IMR-90 (cell line): ENCODE results near the gene STX16. TPM values are rescaled to one million over a fixed set of nuclear protein-coding genes. Genes with fewer than 3 reads are reported as not detected.
A peak's percentile ranks its signal among the peaks of the same experiment; 100 is the strongest.

Experiments
- ATAC-seq: fragments of 200-7000 bp; cut with Tn5 transposase; 2 replicates; pipeline ENCODE4 v1.9.1; 2020; ENCODE audit warnings: low read depth, mild to moderate bottlenecking, moderate library complexity
- BruUV-seq: library from RNA; stranded (reverse); fragments of 400-500 nt; replicated peaks from 2 replicates; lab custom pipeline; 2021; lab: Mats Ljungman, UMichigan
- CTCF ChIA-PET: fragments of 300-600 bp; formaldehyde crosslinking; extraction: SDS; loops from one replicate; lab custom pipeline; 2021; ENCODE audit warnings: antibody characterized with exemption; lab: Yijun Ruan, JAX
- POLR2A ChIA-PET: fragments of 300-600 bp; sonication (Branson Sonifier 250); formaldehyde crosslinking; loops from one replicate; lab custom pipeline; 2022; ENCODE audit warnings: antibody characterized with exemption; ENCODE audit not compliant: unreplicated experiment; lab: Charles Lee
- DNase-seq: peaks from one replicate; pipeline ENCODE4 v3.0.0; 2013
- H2AFZ ChIP-seq: replicated peaks from 2 replicates; pipeline ENCODE3; 2013; ENCODE audit warnings: low read length, mild to moderate bottlenecking; ENCODE audit not compliant: poor library complexity
- H2AK5ac ChIP-seq: 2 replicates; pipeline ENCODE4 v1.6.1; 2013; ENCODE audit warnings: low read depth, low read length, inconsistent platforms
- H2AK9ac ChIP-seq: replicated peaks from 2 replicates; pipeline ENCODE3; 2013; ENCODE audit warnings: mild to moderate bottlenecking, low read depth, low read length, moderate library complexity; ENCODE audit not compliant: poor library complexity
- H2BK120ac ChIP-seq: 2 replicates; pipeline ENCODE4 v1.6.1; 2013; ENCODE audit warnings: low read depth, low read length, inconsistent platforms
- H2BK15ac ChIP-seq: 3 replicates; pipeline ENCODE4 v1.6.1; 2013; ENCODE audit warnings: low read depth, low read length, inconsistent platforms
- H2BK20ac ChIP-seq: 2 replicates; pipeline ENCODE4 v1.6.1; 2013; ENCODE audit warnings: low read depth, mild to moderate bottlenecking, inconsistent platforms, low read length, moderate library complexity
- H2BK5ac ChIP-seq: 2 replicates; pipeline ENCODE4 v1.6.1; 2013; ENCODE audit warnings: mild to moderate bottlenecking, low read depth, low read length, inconsistent platforms; ENCODE audit not compliant: poor library complexity, severe bottlenecking
- H3K14ac ChIP-seq: replicated peaks from 2 replicates; pipeline ENCODE4 v1.6.1; 2013; ENCODE audit warnings: low read depth, low read length, inconsistent platforms
- H3K18ac ChIP-seq: 2 replicates; pipeline ENCODE4 v1.6.1; 2013; ENCODE audit warnings: low read depth, low read length, control low read depth
- H3K23ac ChIP-seq: 2 replicates; pipeline ENCODE4 v1.6.1; 2013; ENCODE audit warnings: low read depth, low read length, inconsistent platforms
- H3K27ac ChIP-seq: 2 replicates; pipeline ENCODE4 v1.5.1; 2013; ENCODE audit warnings: mild to moderate bottlenecking, control low read depth, low read length; ENCODE audit not compliant: insufficient read depth
- H3K27me3 ChIP-seq: 2 replicates; pipeline ENCODE4 v1.6.1; 2013; ENCODE audit warnings: low read length; ENCODE audit not compliant: control insufficient read depth, insufficient read depth
- H3K36me3 ChIP-seq: 2 replicates; pipeline ENCODE4 v1.6.1; 2013; ENCODE audit warnings: low read length, mixed read lengths; ENCODE audit not compliant: control insufficient read depth, insufficient read depth
- H3K4ac ChIP-seq: 2 replicates; pipeline ENCODE4 v1.6.1; 2013; ENCODE audit warnings: low read depth, low read length, inconsistent platforms
- H3K4me1 ChIP-seq: 2 replicates; pipeline ENCODE4 v1.6.1; 2013; ENCODE audit warnings: low read length, mixed read lengths; ENCODE audit not compliant: control insufficient read depth, insufficient read depth
- H3K4me2 ChIP-seq: 2 replicates; pipeline ENCODE4 v1.6.1; 2013; ENCODE audit warnings: low read depth, mild to moderate bottlenecking, control low read depth, low read length, moderate library complexity
- H3K4me3 ChIP-seq: 2 replicates; pipeline ENCODE4 v1.5.1; 2013; ENCODE audit warnings: low read depth, mild to moderate bottlenecking, control low read depth, low read length, moderate library complexity; ENCODE audit not compliant: insufficient read depth
- H3K56ac ChIP-seq: 2 replicates; pipeline ENCODE4 v1.6.1; 2013; ENCODE audit warnings: low read length, inconsistent platforms; ENCODE audit not compliant: insufficient read depth; ENCODE audit errors: extremely low read depth
- H3K79me1 ChIP-seq, 2 experiments: 2 replicates each; pipeline ENCODE4 v1.6.1; 2013; ENCODE audit warnings: low read length in 2 of 2, inconsistent platforms in 1 of 2, low read depth in 1 of 2
- H3K9ac ChIP-seq: 2 replicates; pipeline ENCODE4 v1.6.1; 2013; ENCODE audit warnings: low read depth, low read length, control low read depth
- H3K9me1 ChIP-seq: 2 replicates; pipeline ENCODE4 v1.6.1; 2013; ENCODE audit warnings: low read length, inconsistent platforms; ENCODE audit not compliant: insufficient read depth
- H3K9me3 ChIP-seq: 2 replicates; pipeline ENCODE4 v1.6.1; 2013; ENCODE audit warnings: low read length; ENCODE audit not compliant: control insufficient read depth, insufficient read depth
- H4K20me1 ChIP-seq: 2 replicates; pipeline ENCODE4 v1.6.1; 2013; ENCODE audit warnings: low read length, inconsistent platforms; ENCODE audit not compliant: insufficient read depth
- H4K5ac ChIP-seq: 2 replicates; pipeline ENCODE4 v1.6.1; 2013; ENCODE audit warnings: mild to moderate bottlenecking, low read depth, low read length, control low read depth
- H4K8ac ChIP-seq, 2 experiments: 2 replicates each; pipeline ENCODE4 v1.6.1; 2013; ENCODE audit warnings: low read depth in 2 of 2, low read length in 2 of 2, control low read depth in 1 of 2, inconsistent platforms in 1 of 2
- H4K91ac ChIP-seq: 2 replicates; pipeline ENCODE4 v1.6.1; 2013; ENCODE audit warnings: low read depth, low read length, inconsistent platforms; ENCODE audit not compliant: insufficient read depth
- BHLHE40 ChIP-seq: fragments of 150-350 bp; IDR thresholded peaks from 2 replicates; pipeline ENCODE4 v1.6.1; 2016; ENCODE audit warnings: mild to moderate bottlenecking, low read depth, low read length
- CEBPB ChIP-seq: IDR thresholded peaks from 2 replicates; pipeline ENCODE4 v1.6.1; 2012; ENCODE audit warnings: low read depth, low read length, improper control_type of control experiment
- ELK1 ChIP-seq: fragments of 150-350 bp; IDR thresholded peaks from 2 replicates; pipeline ENCODE4 v1.6.1; 2016; ENCODE audit warnings: low read depth, mild to moderate bottlenecking, low read length, moderate library complexity, borderline replicate concordance
- FOS ChIP-seq: fragments of 150-350 bp; IDR thresholded peaks from 2 replicates; pipeline ENCODE4 v1.6.1; 2016; ENCODE audit warnings: low read depth, low read length
- MAFK ChIP-seq: IDR thresholded peaks from 2 replicates; pipeline ENCODE4 v1.6.1; 2012; ENCODE audit warnings: low read depth, low read length, improper control_type of control experiment
- MAZ ChIP-seq: IDR thresholded peaks from 2 replicates; pipeline ENCODE4 v1.6.1; 2012; ENCODE audit warnings: low read depth, mild to moderate bottlenecking, low read length, improper control_type of control experiment, moderate library complexity, borderline replicate concordance
- MXI1 ChIP-seq: IDR thresholded peaks from 2 replicates; pipeline ENCODE4 v1.6.1; 2012; ENCODE audit warnings: low read depth, mild to moderate bottlenecking, low read length, moderate library complexity, borderline replicate concordance
- NFE2L2 ChIP-seq: fragments of 150-350 bp; IDR thresholded peaks from 2 replicates; pipeline ENCODE4 v1.6.1; 2016; ENCODE audit warnings: low read depth, mild to moderate bottlenecking, low read length
- POLR2A ChIP-seq: IDR thresholded peaks from 2 replicates; pipeline ENCODE4 v1.6.1; 2012; ENCODE audit warnings: mild to moderate bottlenecking, low read depth, low read length
- RCOR1 ChIP-seq: IDR thresholded peaks from 2 replicates; pipeline ENCODE4 v1.6.1; 2012; ENCODE audit warnings: mild to moderate bottlenecking, low read length, improper control_type of control experiment; ENCODE audit not compliant: insufficient replicate concordance
- RFX5 ChIP-seq: IDR thresholded peaks from 2 replicates; pipeline ENCODE4 v1.8.0; 2012; ENCODE audit warnings: low read depth, mild to moderate bottlenecking, low read length, moderate library complexity
- SMC3 ChIP-seq: fragments of 150-350 bp; IDR thresholded peaks from 2 replicates; pipeline ENCODE4 v1.6.1; 2016; ENCODE audit warnings: low read depth, mild to moderate bottlenecking, antibody characterized with exemption, low read length, moderate library complexity
- USF2 ChIP-seq: fragments of 150-350 bp; IDR thresholded peaks from 2 replicates; pipeline ENCODE4 v1.6.1; 2017; ENCODE audit warnings: mild to moderate bottlenecking, antibody characterized with exemption, low read length, low read depth
- WGBS, 2 experiments: methylation state at CpG; one replicate each; pipeline versions ENCODE4 v1.1.5 to v1.1.7; 2013; ENCODE audit warnings: missing lambda C conversion rate in 2 of 2; ENCODE audit not compliant: insufficient read length in 1 of 2; ENCODE audit errors: extremely low coverage in 2 of 2; 5-methylcytosine and 5-hydroxymethylcytosine counted together
- dilution Hi-C: fragments of 300-500 bp; cut with HindIII; formaldehyde crosslinking; loops from one replicate; pipeline ENCODE4 v1.14.3; 2018; ENCODE audit warnings: low sequenced_read_pairs; ENCODE audit not compliant: unreplicated experiment
- in situ Hi-C: fragments of 300-500 bp; cut with MboI; formaldehyde crosslinking; loops from 3 replicates; pipeline ENCODE4 v1.14.3; 2019; ENCODE audit warnings: low sequenced_read_pairs, inconsistent platforms, mixed read lengths
- intact Hi-C: fragments of 100-400 bp; cut with micrococcal nuclease; formaldehyde crosslinking; loops from 2 replicates; pipeline ENCODE4 v1.10.0; 2022
- polyA plus RNA-seq, 3 experiments: library from polyadenylated mRNA; depleted of rRNA; stranded (reverse); fragments of >200 nt; gene quantifications; 2 replicates each; pipeline ENCODE4 v1.2.3, GENCODE V29; 2012; ENCODE audit warnings: low replicate concordance in 1 of 3
- total RNA-seq: library from RNA; depleted of rRNA; stranded (reverse); fragments of >200 nt; gene quantifications from 2 replicates; pipeline ENCODE4 v1.2.3, GENCODE V29; 2012

The STX16 gene
- total and polyA plus RNA-seq, 2 of the 4 experiments (the other 2 are of a cell fraction): 26.9 to 58.2 TPM

GRCh38 chr20:58652606-58653294, 1.7 kb downstream of the STX16 start (continued):
- TF ChIP-seq RFX5 (no peak), CEBPB (no peak)

- no peak overlapping the region for H2BK5ac ChIP-seq
- in situ Hi-C loops: loop anchor here (10.0 kb wide), 1 partner anchor 420 kb away; no protein-coding TSS in a partner anchor
- dilution Hi-C loops: loop anchor here (25.0 kb wide), 1 partner anchor 417 kb away; the partner anchor contains the start of gene ANKRD60
- DNase-seq (no peak), ATAC-seq (no peak)
- H4K8ac ChIP-seq: no peak overlapping the region
- peaks cover 20% of the 10 kb centered on the region; the same call in 1 of the 2 replicates for H4K20me1 ChIP-seq
- H3K9me3 ChIP-seq: no peaks in the 10 kb centered on the region
- CTCF ChIA-PET: no interaction called here
- no peak overlapping the region for H4K91ac ChIP-seq
- H3K18ac ChIP-seq: no peak overlapping the region
- H4K5ac ChIP-seq: no peak overlapping the region
- no peak overlapping the region for H3K14ac ChIP-seq
- no peak overlapping the region for H2BK15ac ChIP-seq
- no peak overlapping the region for H2AFZ ChIP-seq
- H3K36me3 ChIP-seq: no peaks in the 10 kb centered on the region
- no TSS peak for BruUV-seq
- peaks cover 19 to 50% of the 10 kb centered on the region in 2 experiments for H3K79me1 ChIP-seq
- H2AK5ac ChIP-seq: no peak overlapping the region
- no CpG with 5 or more reads among the region's 4 CpGs for WGBS, 2 experiments
- H3K9ac ChIP-seq: no peak overlapping the region
- no peaks in the 10 kb centered on the region for H3K9me1 ChIP-seq
- POLR2A ChIA-PET: interaction anchor here (0.6 kb wide), 1 partner anchor 164 kb away, joined by 3 read pairs; no protein-coding TSS in a partner anchor
- H3K27ac ChIP-seq: no peak overlapping the region
- H3K4me2 ChIP-seq: peak overlapping the region; percentile 23; the same call in 1 of the 2 replicates
- H3K4ac ChIP-seq: no peak overlapping the region
- H3K27me3 ChIP-seq: no peaks in the 10 kb centered on the region
- no peak overlapping the region for H3K4me3 ChIP-seq
- H2BK20ac ChIP-seq: no peak overlapping the region
- H3K4me1 ChIP-seq: peaks cover 6% of the 10 kb centered on the region
- H3K56ac ChIP-seq: no peak overlapping the region
- intact Hi-C loops: loop anchor here (5.0 to 10.0 kb wide), 5 partner anchors 82 to 568 kb away; no protein-coding TSS in a partner anchor
- no peak overlapping the region for H3K23ac ChIP-seq
- H2AK9ac ChIP-seq: no peak overlapping the region
- no peak overlapping the region for H2BK120ac ChIP-seq
- TF ChIP-seq ELK1 (no peak), MAZ (no peak), USF2 (no peak), RFX5 (no peak), FOS (no peak), SMC3 (no peak), BHLHE40 (no peak), MAFK (no peak), MXI1 (no peak), POLR2A (no peak), RCOR1 (no peak), NFE2L2 (no peak), CEBPB (no peak)
These were observed 3.3 kb downstream of the STX16 start for GRCh38 chr20:58654337-58654736.
